Measurements from ENCODE around the gene LHX2.

LHX2 gene

DNA sequence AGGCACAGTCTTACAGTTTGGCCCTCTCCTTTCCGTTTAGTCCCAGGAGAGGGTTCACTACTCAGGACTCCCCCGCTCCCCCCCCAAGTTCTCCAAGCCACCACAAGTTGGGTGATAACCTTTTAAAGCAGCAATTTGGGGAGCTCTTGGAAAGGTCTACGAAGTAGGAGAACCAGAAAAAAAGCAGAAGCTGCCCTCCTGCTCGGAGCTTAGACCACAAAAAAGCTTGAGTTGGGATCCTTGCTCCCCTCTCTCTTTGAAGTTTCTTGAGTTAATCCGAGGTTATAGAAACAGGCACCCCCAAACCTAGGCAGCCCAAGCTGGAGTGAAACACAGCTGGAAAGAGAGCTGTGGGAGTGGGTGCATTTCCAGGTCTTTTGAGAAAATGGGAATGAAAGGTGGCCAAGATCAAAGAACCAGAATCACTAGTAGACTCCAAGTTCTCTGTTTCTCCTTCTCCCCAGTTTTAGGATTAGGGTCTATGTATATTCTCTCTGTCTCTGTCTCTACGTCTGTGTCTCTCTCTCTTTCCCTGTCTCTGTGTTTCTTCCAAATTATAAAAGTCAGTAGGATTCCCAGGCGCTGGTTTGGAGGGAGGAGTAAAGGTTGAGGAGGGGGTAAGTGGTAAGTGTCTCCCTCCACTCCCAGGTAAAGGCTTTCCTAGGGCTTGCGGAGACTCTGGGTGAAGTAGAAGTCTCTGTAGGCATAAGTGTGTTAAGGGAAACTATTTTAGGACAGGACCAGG, 2.8 kb downstream of the LHX2 start:
- DNase-seq: no peak

DNA sequence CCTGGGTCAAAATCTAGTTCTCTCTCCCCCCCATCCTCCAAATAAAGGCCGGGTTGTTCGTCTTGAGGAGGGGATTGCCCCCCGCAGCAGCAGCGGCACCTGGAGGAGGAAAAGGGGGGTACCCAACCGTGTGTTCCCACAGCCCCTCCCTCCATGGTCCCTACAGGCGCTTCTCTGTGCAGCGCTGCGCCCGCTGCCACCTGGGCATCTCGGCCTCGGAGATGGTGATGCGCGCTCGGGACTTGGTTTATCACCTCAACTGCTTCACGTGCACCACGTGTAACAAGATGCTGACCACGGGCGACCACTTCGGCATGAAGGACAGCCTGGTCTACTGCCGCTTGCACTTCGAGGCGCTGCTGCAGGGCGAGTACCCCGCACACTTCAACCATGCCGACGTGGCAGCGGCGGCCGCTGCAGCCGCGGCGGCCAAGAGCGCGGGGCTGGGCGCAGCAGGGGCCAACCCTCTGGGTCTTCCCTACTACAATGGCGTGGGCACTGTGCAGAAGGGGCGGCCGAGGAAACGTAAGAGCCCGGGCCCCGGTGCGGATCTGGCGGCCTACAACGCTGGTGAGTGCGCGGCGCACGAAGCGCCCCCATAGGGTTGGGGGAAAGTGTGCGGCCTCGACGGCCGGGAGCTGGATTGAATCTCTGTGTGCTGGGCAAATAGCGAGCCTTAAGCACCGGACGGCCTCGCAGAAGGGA, 3.5 kb downstream of the LHX2 start:
- no peak for DNase-seq

DNA sequence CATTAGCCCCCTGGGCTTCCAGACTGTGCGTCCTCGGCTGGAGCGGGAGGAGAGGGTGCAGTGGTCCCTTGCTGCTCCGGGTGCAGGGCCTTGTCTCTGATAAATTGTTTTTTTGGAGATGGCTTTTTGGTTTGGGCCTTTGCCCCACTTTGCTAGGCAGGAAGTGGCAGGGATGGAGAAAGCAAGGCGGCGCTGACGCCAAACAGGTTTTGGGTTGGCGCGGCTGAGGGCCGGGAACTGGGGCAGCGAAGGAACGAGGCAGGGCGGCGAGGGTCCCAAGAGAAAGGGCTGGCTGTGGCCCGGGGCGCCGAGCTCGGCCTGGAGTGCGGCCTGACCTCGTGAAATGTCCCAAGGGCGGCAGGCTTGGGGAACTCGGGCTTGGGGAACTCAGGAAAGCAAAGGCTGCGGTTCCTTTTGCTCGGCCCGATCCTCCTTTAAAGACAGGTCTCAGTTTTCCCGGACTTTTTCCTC, 4.1 kb downstream of the LHX2 start:
- no peak for DNase-seq

DNA sequence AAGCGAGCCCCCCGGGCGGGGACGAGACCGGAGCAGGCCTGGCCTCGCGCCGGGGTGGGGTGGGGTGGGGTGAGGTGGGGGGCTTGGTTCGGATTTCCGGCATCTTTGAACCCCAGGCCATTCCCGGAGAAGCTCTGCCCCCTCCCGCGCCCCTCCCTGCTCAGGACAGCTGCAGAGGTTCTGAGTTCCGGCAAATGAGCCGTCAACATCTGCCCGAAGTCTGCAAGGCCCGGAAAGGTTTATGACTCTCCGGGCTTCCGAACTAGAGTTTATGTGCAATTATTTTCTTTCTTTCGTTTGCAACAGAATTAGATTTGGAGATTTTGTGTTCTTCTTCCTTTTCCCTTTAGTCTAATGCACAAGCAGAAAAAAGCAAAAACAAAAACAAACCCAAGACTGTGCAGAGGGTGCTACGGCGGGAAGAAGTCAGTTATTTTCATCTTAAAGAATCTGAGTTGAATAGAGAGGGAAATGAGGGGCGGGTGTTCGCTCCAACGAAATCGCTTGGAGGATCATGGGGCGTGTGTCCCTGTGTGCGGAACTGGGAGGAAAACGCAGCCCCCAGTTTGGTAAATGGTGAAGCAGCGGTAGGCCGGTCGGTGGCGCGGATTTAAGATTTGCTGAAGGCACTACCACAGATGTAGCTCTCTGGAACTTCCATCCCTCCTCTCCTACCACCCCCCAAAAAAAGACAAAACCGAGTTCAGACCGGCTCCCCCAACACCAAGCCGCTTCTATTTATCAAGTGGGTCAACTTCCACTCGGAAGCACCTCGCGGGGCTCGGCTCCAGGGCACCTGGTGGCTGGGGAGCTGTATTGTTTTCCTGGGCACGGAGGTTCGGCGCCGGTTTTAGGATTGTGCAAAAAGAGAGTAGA, 4.8 kb downstream of the LHX2 start:
- DNase-seq: no peak

DNA sequence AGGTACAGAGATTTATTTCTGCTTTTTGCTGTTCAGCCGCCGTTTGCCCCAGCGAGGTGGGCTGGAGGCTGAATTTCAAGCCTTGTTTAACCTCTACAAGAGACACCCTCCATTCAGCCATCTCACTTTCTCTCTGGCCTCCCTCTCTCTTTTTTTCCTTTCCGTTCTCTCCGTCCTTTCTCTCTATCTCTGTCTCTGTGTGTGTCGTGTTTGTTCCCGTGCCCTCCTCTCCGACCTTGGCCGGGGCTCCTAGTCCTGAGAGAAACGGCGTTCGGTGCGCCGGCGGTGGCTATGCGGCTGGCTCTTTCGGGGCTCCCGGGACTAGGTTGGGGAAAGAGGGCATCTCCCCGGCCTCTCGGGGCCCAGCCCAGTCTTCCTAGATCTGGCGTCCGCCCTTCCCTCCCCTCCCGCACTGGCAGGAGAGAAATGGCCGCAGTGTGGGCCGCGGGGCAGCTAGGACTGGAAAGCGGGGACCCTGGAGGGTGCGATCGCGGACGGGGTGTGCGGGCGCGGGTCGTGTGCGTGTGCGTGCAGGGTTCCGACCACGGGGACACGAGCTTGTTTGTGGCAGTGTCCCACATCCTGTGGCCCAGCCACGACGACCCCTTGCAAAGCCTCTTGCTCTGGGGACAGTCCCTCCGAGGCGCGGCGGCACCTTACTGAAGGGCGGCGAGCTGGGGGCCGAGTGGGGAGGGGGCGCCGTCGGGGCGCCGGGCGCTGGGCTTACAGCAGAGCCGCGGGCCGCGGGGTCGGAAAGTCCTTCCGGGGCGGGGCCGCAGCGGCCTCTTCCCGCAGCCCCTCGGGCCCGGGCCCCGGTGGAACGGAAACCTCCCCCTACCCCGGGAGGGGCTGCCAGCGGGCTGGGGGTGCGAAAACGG, 5.7 kb downstream of the LHX2 start:
- no peak for DNase-seq

DNA sequence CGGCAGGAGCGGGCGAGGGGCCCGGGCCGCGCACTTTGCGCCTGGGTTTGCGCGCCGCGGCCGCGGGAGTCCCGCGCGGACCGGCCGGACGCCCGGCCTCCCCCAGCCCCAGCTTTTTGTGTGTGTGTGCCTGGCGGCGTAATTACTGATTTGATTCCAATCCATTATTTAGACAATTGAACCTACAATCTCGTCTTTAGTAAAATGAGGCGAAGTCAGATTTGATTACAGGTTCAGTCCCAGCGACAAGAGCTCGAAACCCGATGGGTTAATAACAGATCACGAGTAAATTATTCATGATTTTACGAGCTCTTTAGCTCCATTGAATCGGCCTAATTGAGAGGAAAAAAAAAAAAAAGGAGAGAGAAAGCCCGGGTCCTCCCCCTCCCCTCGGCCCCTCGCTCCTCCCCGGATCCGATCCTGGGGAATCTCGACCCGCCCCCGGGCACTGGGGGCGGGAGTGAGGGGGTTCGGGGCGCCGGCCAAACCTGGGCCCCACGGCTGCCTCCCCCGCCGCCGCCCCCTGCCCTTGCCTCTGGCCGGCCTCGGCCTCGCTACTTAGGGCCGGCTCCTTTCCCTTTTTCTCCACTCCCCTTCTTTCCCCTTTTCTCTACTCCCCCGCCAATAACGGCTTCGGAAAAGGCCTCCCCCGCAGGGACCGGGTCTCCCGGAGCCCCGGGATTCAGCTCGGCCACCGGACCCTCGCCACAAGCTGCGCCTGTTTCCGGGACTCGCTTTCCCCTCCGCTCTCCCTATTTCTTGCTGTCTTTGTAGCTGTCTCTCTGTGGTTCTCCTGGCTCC, 6.6 kb downstream of the LHX2 start:
- DNase-seq: no peak

DNA sequence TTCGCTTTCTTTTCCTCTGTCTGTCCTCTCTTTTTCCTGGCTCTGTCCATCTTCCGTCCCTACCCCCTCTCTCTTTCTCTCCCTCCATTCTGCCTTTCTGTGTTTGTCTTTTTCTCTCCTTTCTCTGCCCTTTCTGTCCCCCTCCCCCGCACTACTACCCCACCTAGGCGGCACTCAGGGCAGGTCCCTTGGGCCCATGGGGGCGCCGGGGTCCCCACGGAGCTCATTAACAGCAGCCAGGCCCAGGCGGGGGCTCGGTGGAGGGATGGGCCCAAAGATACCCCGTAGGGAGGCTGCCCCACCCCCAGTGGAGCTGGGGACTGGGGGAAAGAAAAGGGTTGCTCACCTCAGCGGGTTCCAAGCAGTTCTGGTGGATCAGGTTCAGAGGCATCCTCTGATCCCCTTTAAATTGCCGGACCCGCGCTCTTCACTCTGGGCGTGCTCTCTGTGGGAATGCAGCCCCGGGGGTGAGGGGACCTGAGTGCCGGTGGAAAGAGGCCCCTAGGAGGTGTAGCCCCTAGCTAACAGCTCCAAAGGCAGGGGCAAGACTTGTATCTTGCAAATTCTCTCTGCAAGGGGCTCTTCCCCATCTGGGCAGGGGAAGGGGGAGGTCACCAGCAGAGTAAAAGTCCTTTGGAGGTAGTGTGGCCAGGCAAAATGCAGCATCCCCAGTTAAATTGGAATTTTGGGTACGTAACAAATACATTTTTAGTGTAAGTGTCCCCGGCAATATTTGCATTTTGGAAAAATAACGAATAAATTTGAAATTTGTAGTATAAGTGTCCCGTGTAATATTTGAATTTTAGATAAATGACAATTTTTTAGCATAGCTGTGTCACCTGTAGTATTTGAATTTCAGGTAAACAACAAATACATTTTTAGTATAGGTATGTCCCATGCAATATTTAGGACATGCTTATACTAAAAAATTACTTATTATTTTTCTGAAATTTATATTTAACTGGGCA, 7.4 kb downstream of the LHX2 start:
- DNase-seq: no peak

DNA sequence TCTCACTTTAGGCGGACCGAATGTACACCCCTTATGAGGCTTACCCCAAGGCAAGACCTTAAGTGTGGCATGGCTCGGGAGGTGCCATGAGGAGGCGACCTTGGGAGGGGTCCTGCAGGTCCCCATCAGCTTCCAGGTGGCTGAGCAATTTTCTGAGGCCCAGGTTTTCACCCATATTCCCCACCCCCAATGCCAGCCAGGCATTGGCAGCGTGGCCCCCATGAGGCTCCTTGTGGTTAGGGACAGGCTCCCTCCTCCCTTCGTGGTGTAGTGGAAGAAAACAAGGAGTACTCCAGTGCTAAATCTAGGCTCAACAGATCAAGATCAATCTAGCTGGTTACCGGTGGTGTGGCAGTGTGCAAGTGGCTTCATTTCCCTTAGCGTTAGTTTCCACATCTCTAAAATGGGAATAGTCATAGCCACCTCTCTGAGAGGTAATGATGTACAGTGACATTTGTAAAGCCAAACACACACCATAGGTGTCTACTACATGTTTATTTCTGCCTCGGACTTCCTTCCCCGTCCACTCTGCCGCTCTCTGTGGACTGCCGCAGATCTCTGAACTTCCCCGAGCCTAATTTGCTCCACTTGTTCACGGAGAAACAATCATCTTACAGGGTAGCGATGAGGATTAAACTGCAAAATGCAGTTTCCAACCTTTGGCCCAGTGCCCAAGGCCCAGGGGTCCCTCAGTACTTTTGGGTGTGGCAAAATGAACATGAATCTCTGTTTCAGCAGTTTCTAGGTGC, 8.4 kb downstream of the LHX2 start:
- no peak for DNase-seq

DNA sequence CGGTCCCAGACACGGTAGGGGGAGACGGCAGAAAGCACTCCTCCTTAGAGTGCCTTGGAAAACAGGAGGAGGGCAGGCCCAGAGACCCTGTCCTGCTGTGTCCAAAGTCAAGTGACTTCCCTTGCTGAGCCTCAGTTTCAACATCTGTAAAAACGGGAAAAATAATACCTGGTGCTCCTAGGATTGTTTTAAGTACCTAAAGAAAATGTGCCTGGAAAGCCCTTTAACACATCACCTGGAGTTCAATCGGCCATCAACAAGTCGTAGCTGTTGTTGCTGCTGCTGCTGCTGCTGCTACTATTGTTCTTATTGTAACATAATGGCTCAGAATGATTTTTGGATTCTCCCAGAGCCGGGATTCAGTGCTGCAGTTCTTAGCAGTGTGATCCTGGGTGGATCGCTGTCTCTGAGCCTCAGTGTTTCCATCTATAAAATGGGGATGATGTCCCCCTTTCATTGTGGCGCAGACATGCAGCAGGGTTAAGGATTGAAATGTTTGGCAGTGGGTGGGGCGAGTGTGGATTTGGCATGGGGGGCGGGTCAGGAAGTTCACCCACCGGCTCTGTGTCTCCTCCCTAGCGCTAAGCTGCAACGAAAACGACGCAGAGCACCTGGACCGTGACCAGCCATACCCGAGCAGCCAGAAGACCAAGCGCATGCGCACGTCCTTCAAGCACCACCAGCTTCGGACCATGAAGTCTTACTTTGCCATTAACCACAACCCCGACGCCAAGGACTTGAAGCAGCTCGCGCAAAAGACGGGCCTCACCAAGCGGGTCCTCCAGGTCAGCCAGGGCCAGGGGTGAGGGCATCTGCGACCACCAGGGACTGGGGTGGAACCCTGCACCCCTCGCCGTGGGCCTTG, 9.2 kb downstream of the LHX2 start:
- no peak for DNase-seq

DNA sequence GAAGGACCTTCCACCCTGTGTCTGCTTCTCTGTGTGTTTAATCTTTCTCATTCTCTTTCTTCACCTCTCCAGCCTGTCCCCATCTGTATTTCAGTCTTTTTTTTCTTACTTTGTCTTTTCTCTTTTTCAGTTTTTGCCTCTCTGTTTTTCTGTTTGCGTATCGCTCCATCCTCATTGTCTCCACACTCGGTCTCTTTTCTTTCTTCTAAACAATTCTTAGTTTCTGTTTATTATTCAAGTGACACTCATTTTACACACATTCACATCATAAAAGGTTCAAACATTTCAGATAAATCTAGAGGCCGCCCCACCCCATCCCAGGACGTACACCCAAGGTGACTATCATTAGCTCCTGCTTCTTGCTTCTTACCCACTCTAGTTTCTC, 9.8 kb downstream of the LHX2 start:
- DNase-seq: no peak

DNA sequence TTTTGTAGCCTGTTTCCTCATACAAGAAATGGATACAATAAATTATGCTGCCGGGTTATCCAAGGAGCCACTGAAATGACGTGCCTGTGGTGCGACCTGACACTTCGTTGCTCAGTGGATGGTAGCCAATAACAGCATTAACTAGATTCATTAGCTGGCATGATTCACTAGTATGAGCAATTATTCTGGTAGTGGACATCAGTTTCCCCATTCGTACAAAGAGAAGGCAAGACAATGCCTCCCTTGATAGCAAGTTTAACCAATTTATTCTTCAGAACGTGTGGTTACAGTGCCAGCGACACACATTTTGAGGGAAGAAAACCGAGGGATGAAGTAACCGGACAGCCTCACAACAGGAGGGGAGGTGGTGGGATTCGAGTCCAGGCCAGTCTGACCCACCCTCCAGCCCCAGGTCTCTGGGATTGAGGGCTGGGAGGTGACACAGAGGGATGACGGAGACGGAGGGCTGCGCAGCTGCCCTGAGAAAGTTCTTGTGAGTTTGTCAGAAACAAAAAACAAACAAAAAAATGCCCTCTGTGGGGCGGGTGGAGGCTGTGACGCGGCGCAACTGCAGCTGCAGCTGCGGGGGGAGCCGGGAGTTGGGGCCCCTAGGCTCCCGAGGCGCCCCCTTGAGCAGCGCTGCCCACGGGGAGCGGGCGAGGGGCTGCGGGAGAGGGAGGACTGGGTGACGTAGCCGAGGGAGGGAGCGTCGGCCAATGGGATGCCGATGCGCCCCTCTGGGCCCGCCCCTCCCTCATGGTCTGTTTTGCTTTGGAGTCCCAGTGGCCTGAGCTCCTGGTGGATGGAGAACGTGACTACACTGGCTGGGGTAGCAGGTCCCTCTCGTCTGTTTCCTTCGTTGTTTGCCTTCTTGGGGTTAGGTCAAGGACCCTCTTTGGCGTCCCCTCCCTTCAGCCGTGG, 10.9 kb downstream of the LHX2 start:
- no peak for DNase-seq

DNA sequence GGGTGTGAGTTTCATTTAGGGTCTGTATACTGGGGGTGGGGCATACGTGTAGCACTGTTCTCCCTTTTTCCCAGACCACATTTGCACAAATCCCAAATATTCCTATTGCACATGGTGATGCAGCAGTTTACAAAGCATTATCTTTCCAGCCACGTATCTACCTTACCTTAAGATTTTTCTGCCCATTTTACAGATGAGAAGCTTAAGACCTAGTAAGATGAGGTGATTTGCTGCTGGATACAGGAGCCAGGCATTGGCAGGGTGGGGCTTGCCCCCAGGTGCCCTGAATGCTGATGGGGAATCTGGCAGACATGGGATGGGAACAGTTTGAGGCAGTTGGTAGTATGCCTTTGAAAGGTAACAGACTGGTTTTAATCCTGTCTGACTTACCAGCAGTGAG, 12.5 kb downstream of the LHX2 start:
- no peak for DNase-seq

DNA sequence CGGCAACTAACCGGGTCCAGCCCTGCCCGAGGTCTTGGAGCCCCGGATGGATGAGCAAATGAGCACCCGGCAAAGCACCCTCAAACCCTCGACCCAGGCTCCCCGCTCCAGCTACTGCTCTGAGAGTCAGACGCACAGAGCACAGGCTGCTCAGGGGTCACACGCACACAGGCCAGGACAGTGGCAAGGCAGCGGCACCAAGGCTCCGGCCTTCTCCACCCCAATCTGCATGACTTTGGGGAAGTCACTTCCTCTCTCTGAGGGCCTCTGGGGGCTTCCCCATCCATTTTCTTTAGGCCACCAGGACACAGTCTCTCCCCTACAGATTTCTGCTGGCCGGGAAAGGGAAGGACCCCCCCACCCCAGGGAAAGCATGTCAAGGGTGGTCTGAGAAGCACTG, 18.0 kb downstream of the LHX2 start:
- DNase-seq: no peak

DNA sequence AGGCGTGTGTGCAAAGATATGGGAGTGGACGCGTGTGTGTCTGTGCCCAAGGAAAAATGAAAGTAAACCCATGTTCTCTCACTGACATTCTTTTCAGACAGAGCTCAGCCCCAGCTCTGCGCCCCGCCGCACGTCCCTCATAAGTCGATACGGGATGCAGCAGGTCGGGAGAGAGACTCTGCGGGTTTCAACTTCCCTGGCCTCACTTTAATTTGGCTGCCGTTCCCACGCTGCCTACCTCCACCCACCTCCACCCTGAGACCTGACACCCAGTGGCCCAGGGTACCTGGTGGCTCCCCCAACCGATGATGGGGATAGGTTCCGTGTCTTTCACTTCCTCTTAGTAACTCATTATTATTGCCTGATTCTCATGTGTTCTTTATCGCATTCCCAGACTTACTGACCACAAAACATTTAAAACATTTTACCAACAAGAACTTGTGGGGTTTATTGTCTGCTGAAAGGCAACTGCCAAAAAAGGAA, 19.4 kb downstream of the LHX2 start:
- no peak for DNase-seq

DNA sequence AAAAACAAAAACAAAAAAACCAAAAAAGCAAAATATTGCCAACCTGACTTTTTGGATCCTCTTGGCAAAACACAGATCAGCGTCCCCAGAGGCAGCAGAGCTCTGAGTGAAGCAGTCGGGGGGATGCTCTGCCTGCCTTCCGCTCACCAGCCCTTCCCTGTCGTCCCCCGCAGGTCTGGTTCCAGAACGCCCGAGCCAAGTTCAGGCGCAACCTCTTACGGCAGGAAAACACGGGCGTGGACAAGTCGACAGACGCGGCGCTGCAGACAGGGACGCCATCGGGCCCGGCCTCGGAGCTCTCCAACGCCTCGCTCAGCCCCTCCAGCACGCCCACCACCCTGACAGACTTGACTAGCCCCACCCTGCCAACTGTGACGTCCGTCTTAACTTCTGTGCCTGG, 20.7 kb downstream of the LHX2 start:
- DNase-seq: no peak

DNA sequence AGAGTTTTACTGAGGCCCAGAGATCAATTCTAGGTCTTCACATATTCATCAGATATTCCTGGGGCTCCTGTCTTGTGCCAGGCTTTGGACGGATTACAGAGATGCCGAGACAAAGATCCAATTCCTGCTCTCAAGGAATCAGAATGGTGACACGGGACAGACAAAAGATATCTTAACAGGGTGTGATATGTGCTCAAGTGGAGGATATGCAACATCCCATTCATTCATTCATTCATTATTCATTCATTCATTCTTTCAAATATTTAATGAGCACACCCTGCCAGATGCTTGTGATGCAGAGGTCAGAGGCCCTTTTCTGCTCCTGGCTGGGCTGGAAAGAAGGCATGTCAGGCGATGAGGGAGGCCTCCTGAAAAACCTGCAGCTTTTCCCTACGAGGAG, 21.8 kb downstream of the LHX2 start:
- DNase-seq: no peak

DNA sequence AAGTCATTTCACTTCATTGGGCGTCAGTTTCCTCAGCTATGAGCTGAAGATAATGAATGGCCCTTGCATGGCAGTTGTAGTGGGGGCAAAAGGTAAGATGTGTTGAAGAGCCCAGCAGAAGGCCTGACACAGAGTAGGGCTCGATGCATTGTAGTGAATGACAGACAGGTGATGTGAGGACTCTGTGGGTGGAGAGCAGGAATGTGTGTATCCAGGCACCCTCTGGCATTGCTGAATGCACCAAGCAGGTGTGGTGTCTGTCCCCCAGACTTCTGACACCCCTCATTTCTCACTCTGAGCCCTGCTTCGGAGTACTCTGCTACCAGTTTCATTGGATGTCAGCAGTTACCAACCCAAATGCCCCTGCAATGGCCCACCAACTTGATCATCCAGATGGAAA, 22.4 kb downstream of the LHX2 start:
- DNase-seq: no peak

Measured in T-helper 9 cell (primary cell).